Astrocyte of the cerebellum (primary cell): ENCODE data around the gene ZNF563.
"Not testable (repeated sequence)": the region's sequence is repeated elsewhere in the genome, so short reads cannot be mapped to it uniquely, and the experiment has no call there.

Experiments
- DNase-seq: peaks from one replicate; pipeline ENCODE4 v3.0.0-alpha.2; 2011; ENCODE audit warnings: low read depth
- H3K4me3 ChIP-seq: 2 replicates; pipeline ENCODE4 v1.5.1; 2011; ENCODE audit warnings: mild to moderate bottlenecking, low read depth, low read length, moderate library complexity
- CTCF ChIP-seq: IDR thresholded peaks from 2 replicates; pipeline ENCODE4 v1.5.1; 2012; ENCODE audit warnings: low read length, low read depth, moderate library complexity, mild to moderate bottlenecking; ENCODE audit errors: missing control alignments
- in situ Hi-C: cut with HindIII; loops from 2 replicates; pipeline ENCODE4 v1.10.0; 2017; ENCODE audit warnings: low sequenced_read_pairs

Gene ZNF563

GRCh38 chr19:12364391-12365235 is 31.2 kb upstream of the ZNF563 start:
- in situ Hi-C loops = no loop called here
- no peak for TF ChIP-seq CTCF
- no peak for DNase-seq
- peak overlapping the region; percentile 84 for H3K4me3 ChIP-seq

GRCh38 chr19:12362236-12362635 is 28.8 kb upstream of the ZNF563 start:
- in situ Hi-C loops, DNase-seq, H3K4me3 ChIP-seq: not testable (repeated sequence)

GRCh38 chr19:12353375-12353774 is 19.9 kb upstream of the ZNF563 start:
- no peak overlapping the region for H3K4me3 ChIP-seq
- no peak for TF ChIP-seq CTCF
- in situ Hi-C loops = no loop called here
- no peak for DNase-seq

GRCh38 chr19:12350890-12351197 is 17.4 kb upstream of the ZNF563 start:
- no peak for TF ChIP-seq CTCF
- in situ Hi-C loops = no loop called here

GRCh38 chr19:12350185-12350889 is 16.9 kb upstream of the ZNF563 start:
- H3K4me3 ChIP-seq = no peak overlapping the region
- no peak for TF ChIP-seq CTCF
- DNase-seq = no peak
- in situ Hi-C loops = no loop called here

More at GRCh38 chr19:12350890-12351197, 17.4 kb upstream of the ZNF563 start:
- DNase-seq = no peak
- no peak overlapping the region for H3K4me3 ChIP-seq

GRCh38 chr19:12346896-12347295 is 13.5 kb upstream of the ZNF563 start:
- in situ Hi-C loops = no loop called here
- H3K4me3 ChIP-seq = no peak overlapping the region
- DNase-seq = no peak
- TF ChIP-seq CTCF = no peak

- no peak for DNase-seq
- in situ Hi-C loops = no loop called here
- TF ChIP-seq CTCF = no peak
- no peak overlapping the region for H3K4me3 ChIP-seq
Measured at GRCh38 chr19:12345197-12345596, 11.8 kb upstream of the ZNF563 start.
